Uterine smooth muscle cell (primary cell): Measurements from ENCODE around the gene PYGB. TPM values are rescaled to one million over a fixed set of nuclear protein-coding genes. Genes with fewer than 3 reads are reported as not detected.

Source experiments
- total RNA-seq: library from RNA; depleted of rRNA; stranded (reverse); fragments of >200 nt; gene quantifications from 2 replicates; pipeline ENCODE4 v1.2.3, GENCODE V29; 2014

The PYGB gene
- total RNA-seq, result 119 and 142 TPM in 2 replicates

DNA sequence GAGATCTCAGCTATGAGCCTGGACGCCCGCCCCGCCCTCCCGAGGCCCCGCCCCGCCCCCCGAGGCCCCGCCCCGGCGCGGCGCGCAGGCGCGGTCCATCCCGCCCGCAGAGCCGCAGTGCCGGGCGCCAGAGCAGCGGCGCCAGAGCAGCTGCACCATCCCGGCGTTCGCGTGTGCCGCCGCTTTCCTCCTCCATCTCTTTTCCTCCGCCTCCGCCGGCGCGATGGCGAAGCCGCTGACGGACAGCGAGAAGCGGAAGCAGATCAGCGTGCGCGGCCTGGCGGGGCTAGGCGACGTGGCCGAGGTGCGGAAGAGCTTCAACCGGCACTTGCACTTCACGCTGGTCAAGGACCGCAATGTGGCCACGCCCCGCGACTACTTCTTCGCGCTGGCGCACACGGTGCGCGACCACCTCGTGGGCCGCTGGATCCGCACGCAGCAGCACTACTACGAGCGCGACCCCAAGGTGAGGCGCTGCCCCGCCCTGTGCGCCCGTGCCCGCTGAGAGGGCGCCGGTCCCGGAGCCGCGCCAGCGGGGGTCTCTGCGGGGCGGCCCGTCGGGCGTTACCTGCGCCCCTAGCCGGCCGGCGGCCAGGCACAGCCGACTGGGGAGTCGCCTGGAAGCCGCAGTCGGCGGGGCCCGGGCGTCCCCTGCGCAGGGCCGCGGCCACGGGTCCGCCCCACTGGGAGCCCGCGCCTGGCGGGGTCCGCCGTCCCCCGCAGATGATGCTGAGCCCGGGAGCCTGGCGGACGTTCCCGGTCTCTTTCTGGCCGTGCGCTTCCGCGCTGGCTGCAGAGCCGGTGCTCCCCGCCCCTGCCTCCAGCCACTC is at the start of gene PYGB:
Gene PYGB, plus strand, starts transcription at position 130 of the 830 bp plus-strand sequence. Its CDS starts 94 bp downstream, at position 224.

Other genes with a start within 250 kb of the PYGB start
- gene ACSS1, start 189.9 kb upstream of the PYGB start, total RNA-seq, result 5.5 and 6.6 TPM in 2 replicates
- not detected in 2 replicates for gene VSX1, start 165.9 kb upstream of the PYGB start, total RNA-seq
- gene ENTPD6, start 52.4 kb upstream of the PYGB start, total RNA-seq, result 82.3 and 99.5 TPM in 2 replicates
- gene ABHD12, start 142.8 kb downstream of the PYGB start, total RNA-seq, result 45.9 and 48.1 TPM in 2 replicates
- gene GINS1, start 159.6 kb downstream of the PYGB start, total RNA-seq, result 6.0 and 21.8 TPM in 2 replicates